ENCODE data around the gene APOM.

Gene APOM

DNA sequence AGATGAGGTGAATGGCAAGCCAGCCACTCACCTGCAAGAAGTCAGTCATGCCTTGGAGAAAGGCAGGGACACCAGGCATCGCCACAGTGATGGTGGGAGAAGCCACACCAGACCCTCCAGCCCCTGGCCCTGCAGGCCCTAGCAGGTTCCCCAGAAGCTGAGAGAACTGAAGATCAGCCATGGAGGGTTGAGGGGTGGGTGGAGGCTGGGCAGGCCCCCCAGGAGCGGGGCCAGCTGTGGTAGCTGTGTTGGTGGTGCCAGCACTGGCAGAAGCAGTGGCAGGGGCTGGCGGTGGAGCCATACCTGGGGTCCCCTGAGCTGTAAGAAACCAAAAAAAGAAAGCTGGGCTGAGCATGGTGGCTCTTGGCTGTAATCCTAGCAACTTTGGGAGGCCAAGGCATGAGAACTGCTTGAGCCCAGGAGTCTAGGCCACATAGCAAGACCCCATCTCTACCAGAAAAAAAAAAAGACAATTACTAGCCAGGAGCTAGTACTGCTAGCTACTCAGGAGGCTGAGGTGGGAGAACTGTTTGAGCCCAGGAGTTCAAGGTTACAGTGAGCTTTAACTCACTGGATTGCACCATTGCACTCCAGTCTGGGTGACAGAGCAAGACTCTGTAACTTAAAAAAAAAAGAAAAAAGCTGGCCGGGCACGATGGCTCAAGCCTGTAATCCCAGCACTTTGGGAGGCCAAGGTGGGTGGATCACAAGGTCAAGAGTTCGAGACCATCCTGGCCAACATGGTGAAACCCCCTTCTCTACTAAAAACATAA is 12.7 kb upstream of the APOM start:
- intact Hi-C loops (cut with DNase I; ENCODE audit: low total_unique reads) = loop anchor here (5.0 kb wide), 1 partner anchor 964 kb away; no protein-coding TSS in a partner anchor

DNA sequence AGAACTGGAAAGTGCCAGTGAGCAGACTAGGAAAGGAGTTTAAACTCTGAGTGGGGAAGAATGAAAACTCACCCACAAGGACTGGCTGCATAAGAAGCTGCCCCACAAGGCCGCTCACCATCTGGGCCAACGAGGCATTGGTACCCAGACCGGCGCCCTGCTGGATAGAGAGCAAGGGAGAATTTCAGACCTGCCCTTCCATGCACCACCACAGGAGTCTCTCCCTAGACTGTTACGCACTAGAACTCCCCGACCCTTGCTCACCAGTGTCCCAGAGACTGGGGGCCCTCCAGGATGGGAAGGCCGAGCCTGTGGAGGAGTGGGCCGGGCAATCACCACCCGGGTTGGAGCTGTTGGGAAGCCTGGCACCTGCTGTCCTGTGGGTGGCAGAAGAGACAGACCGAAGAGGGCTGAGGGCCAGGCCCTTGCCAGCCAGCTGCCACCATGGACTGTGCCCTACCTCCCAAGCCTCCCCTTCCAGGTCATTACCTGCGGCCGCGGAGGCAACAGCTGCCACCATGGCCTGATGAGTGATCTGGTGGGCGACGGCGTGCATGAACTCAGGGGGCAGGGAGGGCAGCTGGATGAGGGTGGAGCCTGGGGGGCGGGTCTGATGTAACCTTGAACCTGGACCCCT is 11.8 kb upstream of the APOM start:
- Histone ChIP-seq H3K9me3 (no peaks in the 10 kb centered on the region), H3K36me3 (peaks cover 88 to 100% (median 99%) of the 10 kb centered on the region in 3 donors), H3K27ac (no peak overlapping the region), H3K4me1 (no peaks in the 10 kb centered on the region), H3K4me3 (no peak overlapping the region), H3K27me3 (no peaks in the 10 kb centered on the region)
- DNase-seq = no peak
- TF ChIP-seq, protein P1, sequence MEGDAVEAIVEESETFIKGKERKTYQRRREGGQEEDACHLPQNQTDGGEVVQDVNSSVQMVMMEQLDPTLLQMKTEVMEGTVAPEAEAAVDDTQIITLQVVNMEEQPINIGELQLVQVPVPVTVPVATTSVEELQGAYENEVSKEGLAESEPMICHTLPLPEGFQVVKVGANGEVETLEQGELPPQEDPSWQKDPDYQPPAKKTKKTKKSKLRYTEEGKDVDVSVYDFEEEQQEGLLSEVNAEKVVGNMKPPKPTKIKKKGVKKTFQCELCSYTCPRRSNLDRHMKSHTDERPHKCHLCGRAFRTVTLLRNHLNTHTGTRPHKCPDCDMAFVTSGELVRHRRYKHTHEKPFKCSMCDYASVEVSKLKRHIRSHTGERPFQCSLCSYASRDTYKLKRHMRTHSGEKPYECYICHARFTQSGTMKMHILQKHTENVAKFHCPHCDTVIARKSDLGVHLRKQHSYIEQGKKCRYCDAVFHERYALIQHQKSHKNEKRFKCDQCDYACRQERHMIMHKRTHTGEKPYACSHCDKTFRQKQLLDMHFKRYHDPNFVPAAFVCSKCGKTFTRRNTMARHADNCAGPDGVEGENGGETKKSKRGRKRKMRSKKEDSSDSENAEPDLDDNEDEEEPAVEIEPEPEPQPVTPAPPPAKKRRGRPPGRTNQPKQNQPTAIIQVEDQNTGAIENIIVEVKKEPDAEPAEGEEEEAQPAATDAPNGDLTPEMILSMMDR (IDR thresholded peaks at IDR 0.05) = no peak
- intact Hi-C loops (cut with DNase I; ENCODE audit: low total_unique reads) = loop anchor here (5.0 kb wide), 1 partner anchor 963 kb away; no protein-coding TSS in a partner anchor

More for the DNA sequence above, 12.7 kb upstream of the APOM start:
- Histone ChIP-seq H3K4me1 (no peaks in the 10 kb centered on the region), H3K9me3 (no peaks in the 10 kb centered on the region), H3K4me3 (no peak overlapping the region), H3K27me3 (no peaks in the 10 kb centered on the region), H3K27ac (no peak overlapping the region), H3K36me3 (peaks cover 83 to 100% (median 97%) of the 10 kb centered on the region in 3 donors)
- TF ChIP-seq, protein P1 (IDR thresholded peaks at IDR 0.05) = no peak
- no peak for DNase-seq

DNA sequence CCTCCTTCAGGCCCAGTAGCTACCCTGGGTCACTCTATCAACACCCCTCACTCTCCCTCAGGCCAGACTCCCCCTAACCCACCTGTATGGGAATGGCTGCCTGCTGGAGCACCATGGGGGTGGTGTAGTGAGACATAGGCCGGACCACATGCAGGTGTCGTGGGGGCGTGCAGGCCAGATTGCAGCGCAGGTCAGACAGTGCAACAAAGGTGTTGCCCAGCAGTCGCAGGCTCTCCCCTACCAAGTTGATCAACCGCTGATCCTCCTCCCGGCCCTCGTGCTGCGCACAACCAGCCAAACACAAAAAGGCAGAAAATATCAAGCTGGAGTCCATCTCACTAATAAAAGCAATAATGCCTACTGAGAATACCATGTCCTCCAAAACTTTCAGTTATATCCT is 10.4 kb upstream of the APOM start:
- intact Hi-C loops (cut with DNase I; ENCODE audit: low total_unique reads) = no loop called here
- Histone ChIP-seq H3K27ac (no peak overlapping the region), H3K36me3 (peaks cover 90 to 100% (median 91%) of the 10 kb centered on the region in 3 donors), H3K9me3 (no peaks in the 10 kb centered on the region), H3K27me3 (no peaks in the 10 kb centered on the region), H3K4me1 (peaks cover 0 to 2% (median 1%) of the 10 kb centered on the region in 4 donors), H3K4me3 (no peak overlapping the region)
- DNase-seq = no peak
- TF ChIP-seq, protein P1 (IDR thresholded peaks at IDR 0.05) = no peak

DNA sequence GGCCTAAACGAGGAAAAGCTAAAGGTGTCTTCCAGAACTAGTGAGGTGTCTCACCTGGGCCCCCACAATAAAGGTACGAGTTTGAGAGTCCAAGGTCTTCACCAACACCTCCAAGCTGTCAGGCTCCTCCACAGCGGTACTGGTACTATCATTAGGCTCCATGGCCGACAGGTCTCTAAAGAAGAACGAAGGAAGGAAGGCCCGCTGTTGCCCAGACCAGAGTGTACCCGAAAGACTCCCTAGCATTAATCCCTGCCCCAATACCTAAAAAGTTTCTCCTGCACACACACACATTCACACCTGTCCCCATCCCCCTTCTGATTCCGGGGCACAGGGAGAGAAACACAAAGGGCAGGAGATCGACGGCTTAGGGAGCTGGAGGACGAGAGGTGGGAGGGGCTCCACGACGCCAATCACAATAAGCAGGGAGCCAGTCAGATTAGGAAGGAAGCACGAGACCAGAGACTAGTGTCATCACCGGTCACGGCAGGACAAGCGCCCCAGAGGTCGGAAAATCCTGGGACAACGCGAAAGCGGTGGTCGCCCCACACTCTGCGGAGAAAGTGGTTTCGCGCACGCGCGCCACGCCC is 4.0 kb upstream of the APOM start:
- intact Hi-C loops (cut with DNase I; ENCODE audit: low total_unique reads) = no loop called here
- H3K27me3 ChIP-seq = no peaks in the 10 kb centered on the region
- DNase-seq = peak; percentile 84 to 91
- no peaks in the 10 kb centered on the region for H3K9me3 ChIP-seq
- peak overlapping the region; percentile 95 to 98 for H3K27ac ChIP-seq
- H3K4me1 ChIP-seq = peaks cover 0 to 33% (median 21%) of the 10 kb centered on the region in 4 donors
- peaks cover 28 to 57% (median 29%) of the 10 kb centered on the region in 3 donors for H3K36me3 ChIP-seq
- TF ChIP-seq, protein P1 (IDR thresholded peaks at IDR 0.05) = no peak
- H3K4me3 ChIP-seq = peak overlapping the region; percentile 78 to 85

DNA sequence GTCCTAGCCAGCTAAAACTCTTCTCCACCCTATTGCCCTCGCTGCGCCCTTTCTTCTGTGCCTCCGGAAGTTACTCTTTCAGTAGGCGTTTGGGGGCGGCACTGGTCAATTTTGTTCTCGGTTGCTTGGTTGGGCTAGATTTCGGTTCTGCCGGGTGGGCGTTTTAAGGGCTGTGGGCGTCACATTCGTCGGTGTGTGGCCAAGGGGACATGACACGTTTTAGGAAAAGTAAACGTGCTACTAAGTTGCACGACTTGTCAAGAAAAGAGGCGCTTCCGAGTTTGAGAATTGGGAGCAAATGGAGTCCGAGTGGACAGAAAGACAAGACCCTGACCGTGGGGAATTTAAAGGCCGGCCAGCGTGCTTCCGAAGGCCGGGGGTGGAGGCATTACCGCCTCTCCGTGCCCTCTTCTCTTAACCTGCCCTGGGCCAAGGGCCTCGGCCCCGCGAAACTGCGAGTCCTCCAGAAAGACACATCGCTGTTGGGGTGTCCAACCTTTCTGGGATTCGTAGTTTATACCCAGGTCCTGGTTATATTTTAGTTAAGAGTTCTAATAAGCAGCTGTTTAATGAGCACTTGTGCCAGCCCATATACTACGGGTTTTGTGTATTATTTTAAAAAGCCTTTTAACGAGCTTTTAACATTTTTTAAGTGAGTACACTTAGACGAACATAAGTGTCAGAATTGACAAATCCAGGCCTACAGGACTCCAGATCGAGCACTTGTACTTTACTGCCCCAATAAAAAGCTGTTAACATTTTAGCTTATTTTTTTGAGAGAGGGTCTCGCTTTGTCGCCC is 2.6 kb upstream of the APOM start:
- DNase-seq = peak; percentile 93 to 94
- intact Hi-C loops (cut with DNase I; ENCODE audit: low total_unique reads) = no loop called here
- TF ChIP-seq, protein P1 (IDR thresholded peaks at IDR 0.05) = no peak
- Histone ChIP-seq H3K9me3 (no peaks in the 10 kb centered on the region), H3K27me3 (no peaks in the 10 kb centered on the region), H3K4me3 (peak overlapping the region; percentile 78 to 85), H3K36me3 (peaks cover 20 to 56% (median 24%) of the 10 kb centered on the region in 3 donors), H3K4me1 (peaks cover 0 to 43% (median 26%) of the 10 kb centered on the region in 4 donors), H3K27ac (peak overlapping the region; percentile 95 to 98)

All from tibial artery (tissue), 4 donors.